Measurements from ENCODE around the gene WFDC8. TPM values are rescaled to one million over a fixed set of nuclear protein-coding genes. Genes with fewer than 3 reads are reported as not detected.

Gene WFDC8
- total and polyA plus RNA-seq, 4 donors, result not detected

- no peak for TF ChIP-seq ATF3 (IDR thresholded peaks at IDR 0.05)
- TF ChIP-seq CTCF (IDR thresholded peaks at IDR 0.05; ENCODE audit: low read depth, low read length, missing input control), result no peak
- TF ChIP-seq HNF4A (conservative IDR thresholded peaks at IDR 0.05), result no peak
- TF ChIP-seq JUND (IDR thresholded peaks at IDR 0.05), result no peak
- TF ChIP-seq ZBTB33 (IDR thresholded peaks at IDR 0.05), result no peak
- no peak for TF ChIP-seq FOXA1 (IDR thresholded peaks at IDR 0.05)
- TF ChIP-seq EGR1 (IDR thresholded peaks at IDR 0.05; ENCODE audit: low read depth in 2 of 2), result no peak
Observed at GRCh38 chr20:45555198-45555597, 23.9 kb downstream of the WFDC8 start (continued).

GRCh38 chr20:45552456-45552855, 26.6 kb downstream of the WFDC8 start:
- Histone ChIP-seq H3K9ac (ENCODE audit: low read depth in 1 of 2, low read length in 2 of 2) (no peak overlapping the region), H3K27me3 (ENCODE audit: control insufficient read depth in 4 of 4, insufficient read depth in 4 of 4, low read length in 3 of 4) (peaks cover 0 to 4% (median 0%) of the 10 kb centered on the region in 4 donors), H3K9me3 (ENCODE audit: control insufficient read depth in 4 of 4, low read length in 3 of 4) (no peaks in the 10 kb centered on the region), H3K36me3 (ENCODE audit: control insufficient read depth in 4 of 4, insufficient read depth in 3 of 4, low read depth in 1 of 4, low read length in 3 of 4) (no peaks in the 10 kb centered on the region), H3K27ac (ENCODE audit: low read depth in 1 of 2, low read length in 2 of 2) (no peak overlapping the region), H3K4me1 (ENCODE audit: control insufficient read depth in 4 of 4, insufficient read depth in 4 of 4, low read length in 3 of 4) (no peaks in the 10 kb centered on the region), H3K4me3 (ENCODE audit: low read depth in 1 of 3, low read length in 3 of 3) (no peak overlapping the region)
- no peak for DNase-seq (ENCODE audit: low spot score)
- WGBS, result 69% methylated on average over 2 of the region's 2 CpGs
- TF ChIP-seq NR2F2 (IDR thresholded peaks at IDR 0.05) (no peak), SP1 (IDR thresholded peaks at IDR 0.05) (no peak), FOXA2 (IDR thresholded peaks at IDR 0.05) (no peak), TAF1 (conservative IDR thresholded peaks at IDR 0.05) (no peak), ATF3 (IDR thresholded peaks at IDR 0.05) (no peak), EGR1 (IDR thresholded peaks at IDR 0.05; ENCODE audit: low read depth in 2 of 2) (no peak), FOXA1 (IDR thresholded peaks at IDR 0.05) (no peak), REST (IDR thresholded peaks at IDR 0.05) (no peak), GABPA (IDR thresholded peaks at IDR 0.05 in 1 of 2, conservative IDR thresholded peaks at IDR 0.05 in 1 of 2) (no peak), ZBTB33 (IDR thresholded peaks at IDR 0.05) (no peak), RXRA (IDR thresholded peaks at IDR 0.05) (no peak), YY1 (IDR thresholded peaks at IDR 0.05) (no peak), CTCF (IDR thresholded peaks at IDR 0.05; ENCODE audit: low read depth, low read length, missing input control) (no peak), HNF4G (IDR thresholded peaks at IDR 0.05) (no peak), RAD21 (IDR thresholded peaks at IDR 0.05) (no peak), MAX (IDR thresholded peaks at IDR 0.05) (no peak)

Data from liver (tissue), 9 donors.